ENCODE measurements around the gene PPP2R2C. TPM values are rescaled to one million over a fixed set of nuclear protein-coding genes. Genes with fewer than 3 reads are reported as not detected.

PPP2R2C gene
- total RNA-seq, 1 experiment from 2014 or later, result 9.5 TPM

GRCh38 chr4:6368096-6368495, 104.3 kb downstream of the PPP2R2C start:
- Histone ChIP-seq H3K9me3 (ENCODE audit: low read length) (no peaks in the 10 kb centered on the region), H3F3A (ENCODE audit: low read length, unreplicated experiment) (no peaks in the 10 kb centered on the region), H3K27me3 (ENCODE audit: low read length) (no peaks in the 10 kb centered on the region), H2AFZ (ENCODE audit: low read length) (no peak overlapping the region), H3K9ac (ENCODE audit: low read length) (no peak overlapping the region), H3K4me3 (ENCODE audit: low read length) (no peak overlapping the region), H4K20me1 (ENCODE audit: low read length) (no peaks in the 10 kb centered on the region), H3K79me2 (ENCODE audit: low read length) (no peaks in the 10 kb centered on the region), H3K4me2 (ENCODE audit: low read length) (no peak overlapping the region), H3K4me1 (ENCODE audit: insufficient read depth, low read length) (no peaks in the 10 kb centered on the region), H3K36me3 (ENCODE audit: low read depth, low read length) (no peaks in the 10 kb centered on the region), H3K9me2 (replicated peaks; ENCODE audit: low read length) (no peaks in the 10 kb centered on the region), H3K27ac (ENCODE audit: low read length) (no peak overlapping the region)
- ChIA-PET POLR2A (ENCODE audit: unreplicated experiment) (no interaction called here), CTCF (no interaction called here)
- TF ChIP-seq EZH2 (IDR thresholded peaks at IDR 0.05; ENCODE audit: low read length, unreplicated experiment) (no peak), EZH2phosphoT487 (IDR thresholded peaks at IDR 0.05; ENCODE audit: borderline replicate concordance, low read length) (no peak)
- TF ChIP-seq, protein P1, sequence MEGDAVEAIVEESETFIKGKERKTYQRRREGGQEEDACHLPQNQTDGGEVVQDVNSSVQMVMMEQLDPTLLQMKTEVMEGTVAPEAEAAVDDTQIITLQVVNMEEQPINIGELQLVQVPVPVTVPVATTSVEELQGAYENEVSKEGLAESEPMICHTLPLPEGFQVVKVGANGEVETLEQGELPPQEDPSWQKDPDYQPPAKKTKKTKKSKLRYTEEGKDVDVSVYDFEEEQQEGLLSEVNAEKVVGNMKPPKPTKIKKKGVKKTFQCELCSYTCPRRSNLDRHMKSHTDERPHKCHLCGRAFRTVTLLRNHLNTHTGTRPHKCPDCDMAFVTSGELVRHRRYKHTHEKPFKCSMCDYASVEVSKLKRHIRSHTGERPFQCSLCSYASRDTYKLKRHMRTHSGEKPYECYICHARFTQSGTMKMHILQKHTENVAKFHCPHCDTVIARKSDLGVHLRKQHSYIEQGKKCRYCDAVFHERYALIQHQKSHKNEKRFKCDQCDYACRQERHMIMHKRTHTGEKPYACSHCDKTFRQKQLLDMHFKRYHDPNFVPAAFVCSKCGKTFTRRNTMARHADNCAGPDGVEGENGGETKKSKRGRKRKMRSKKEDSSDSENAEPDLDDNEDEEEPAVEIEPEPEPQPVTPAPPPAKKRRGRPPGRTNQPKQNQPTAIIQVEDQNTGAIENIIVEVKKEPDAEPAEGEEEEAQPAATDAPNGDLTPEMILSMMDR (conservative IDR thresholded peaks at IDR 0.05; ENCODE audit: low read depth, low read length), result no peak
- DNase-seq, result no peak
- intact Hi-C loops (cut with micrococcal nuclease), result no loop called here
- ATAC-seq, result no peak
- BruUV-seq (replicated peaks), result no TSS peak

- Histone ChIP-seq H3K79me2 (ENCODE audit: low read length) (no peaks in the 10 kb centered on the region), H3K4me1 (ENCODE audit: insufficient read depth, low read length) (no peaks in the 10 kb centered on the region), H3K4me2 (ENCODE audit: low read length) (no peak overlapping the region), H3K9ac (ENCODE audit: low read length) (no peak overlapping the region), H2AFZ (ENCODE audit: low read length) (no peak overlapping the region), H3K4me3 (ENCODE audit: low read length) (no peak overlapping the region), H3F3A (ENCODE audit: low read length, unreplicated experiment) (no peaks in the 10 kb centered on the region), H3K9me3 (ENCODE audit: low read length) (no peaks in the 10 kb centered on the region), H4K20me1 (ENCODE audit: low read length) (no peaks in the 10 kb centered on the region), H3K36me3 (ENCODE audit: low read depth, low read length) (no peaks in the 10 kb centered on the region), H3K9me2 (replicated peaks; ENCODE audit: low read length) (no peaks in the 10 kb centered on the region), H3K27me3 (ENCODE audit: low read length) (no peaks in the 10 kb centered on the region), H3K27ac (ENCODE audit: low read length) (no peak overlapping the region)
- no TSS peak for BruUV-seq (replicated peaks)
- DNase-seq, result no peak
- TF ChIP-seq EZH2 (IDR thresholded peaks at IDR 0.05; ENCODE audit: low read length, unreplicated experiment) (no peak), EZH2phosphoT487 (IDR thresholded peaks at IDR 0.05; ENCODE audit: borderline replicate concordance, low read length) (no peak)
- TF ChIP-seq, protein P1 (conservative IDR thresholded peaks at IDR 0.05; ENCODE audit: low read depth, low read length), result no peak
- intact Hi-C loops (cut with micrococcal nuclease), result no loop called here
- no peak for ATAC-seq
- ChIA-PET CTCF (no interaction called here), POLR2A (ENCODE audit: unreplicated experiment) (no interaction called here)
Observed at GRCh38 chr4:6367371-6367851, 105.0 kb downstream of the PPP2R2C start.

GRCh38 chr4:6366581-6366980, 105.8 kb downstream of the PPP2R2C start:
- TF ChIP-seq EZH2 (IDR thresholded peaks at IDR 0.05; ENCODE audit: low read length, unreplicated experiment) (no peak), EZH2phosphoT487 (IDR thresholded peaks at IDR 0.05; ENCODE audit: borderline replicate concordance, low read length) (no peak)
- TF ChIP-seq, protein P1 (conservative IDR thresholded peaks at IDR 0.05; ENCODE audit: low read depth, low read length), result no peak

More at GRCh38 chr4:6366581-6366980, 105.8 kb downstream of the PPP2R2C start:
- ChIA-PET CTCF (no interaction called here), POLR2A (ENCODE audit: unreplicated experiment) (no interaction called here)
- H3K27me3 ChIP-seq (ENCODE audit: low read length), result no peaks in the 10 kb centered on the region
- no peaks in the 10 kb centered on the region for H3K4me1 ChIP-seq (ENCODE audit: insufficient read depth, low read length)
- no TSS peak for BruUV-seq (replicated peaks)
- H3K9me2 ChIP-seq (replicated peaks; ENCODE audit: low read length), result no peaks in the 10 kb centered on the region
- H4K20me1 ChIP-seq (ENCODE audit: low read length), result no peaks in the 10 kb centered on the region
- no peaks in the 10 kb centered on the region for H3K36me3 ChIP-seq (ENCODE audit: low read depth, low read length)
- intact Hi-C loops (cut with micrococcal nuclease), result no loop called here
- H3K79me2 ChIP-seq (ENCODE audit: low read length), result no peaks in the 10 kb centered on the region
- no peak overlapping the region for H2AFZ ChIP-seq (ENCODE audit: low read length)
- H3K9me3 ChIP-seq (ENCODE audit: low read length), result no peaks in the 10 kb centered on the region
- H3K27ac ChIP-seq (ENCODE audit: low read length), result no peak overlapping the region
- no peak overlapping the region for H3K4me3 ChIP-seq (ENCODE audit: low read length)
- H3K4me2 ChIP-seq (ENCODE audit: low read length), result no peak overlapping the region
- DNase-seq, result no peak
- no peaks in the 10 kb centered on the region for H3F3A ChIP-seq (ENCODE audit: low read length, unreplicated experiment)
- no peak overlapping the region for H3K9ac ChIP-seq (ENCODE audit: low read length)
- ATAC-seq, result no peak

Data from PC-3 (cell line).